Head of caudate nucleus (tissue), 42 donors: Measurements from ENCODE around the gene TUBG2.
"Not testable (repeated sequence)": the region's sequence is repeated elsewhere in the genome, so short reads cannot be mapped to it uniquely, and the experiment has no call there.

Source experiments
- DNase-seq, 42 donors: peaks; one replicate each; pipeline versions ENCODE4 v3.0.0 to v3.0.0-alpha.2; 2020 to 2021; ENCODE audit warnings: mixed read lengths in 7 of 42
- intact Hi-C: fragments of 100-400 bp; cut with DNase I; formaldehyde crosslinking; loops from one replicate; pipeline ENCODE4 v1.15.0; 2022

TUBG2 gene

DNA sequence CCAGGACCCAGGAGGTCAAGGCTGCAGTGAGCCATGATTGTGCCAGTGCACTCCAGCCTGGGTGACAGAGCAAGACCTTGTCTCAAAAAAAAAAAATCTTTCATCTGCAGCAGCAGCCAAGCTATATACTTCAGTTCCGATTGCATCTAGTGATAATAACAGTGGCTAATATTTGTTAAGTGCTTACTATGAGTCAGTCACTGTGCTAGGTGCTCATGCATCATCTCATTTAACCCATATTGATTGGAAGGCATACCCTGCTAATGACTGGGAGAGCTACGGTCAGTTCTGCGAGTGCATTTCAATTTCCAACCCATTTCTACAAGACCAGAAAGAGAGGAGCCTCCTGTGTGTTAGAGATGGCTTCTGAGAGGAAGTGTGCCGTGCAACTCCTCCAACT lies 7.7 kb upstream of the TUBG2 start:
- no peak for DNase-seq
- intact Hi-C loops, result no loop called here

DNA sequence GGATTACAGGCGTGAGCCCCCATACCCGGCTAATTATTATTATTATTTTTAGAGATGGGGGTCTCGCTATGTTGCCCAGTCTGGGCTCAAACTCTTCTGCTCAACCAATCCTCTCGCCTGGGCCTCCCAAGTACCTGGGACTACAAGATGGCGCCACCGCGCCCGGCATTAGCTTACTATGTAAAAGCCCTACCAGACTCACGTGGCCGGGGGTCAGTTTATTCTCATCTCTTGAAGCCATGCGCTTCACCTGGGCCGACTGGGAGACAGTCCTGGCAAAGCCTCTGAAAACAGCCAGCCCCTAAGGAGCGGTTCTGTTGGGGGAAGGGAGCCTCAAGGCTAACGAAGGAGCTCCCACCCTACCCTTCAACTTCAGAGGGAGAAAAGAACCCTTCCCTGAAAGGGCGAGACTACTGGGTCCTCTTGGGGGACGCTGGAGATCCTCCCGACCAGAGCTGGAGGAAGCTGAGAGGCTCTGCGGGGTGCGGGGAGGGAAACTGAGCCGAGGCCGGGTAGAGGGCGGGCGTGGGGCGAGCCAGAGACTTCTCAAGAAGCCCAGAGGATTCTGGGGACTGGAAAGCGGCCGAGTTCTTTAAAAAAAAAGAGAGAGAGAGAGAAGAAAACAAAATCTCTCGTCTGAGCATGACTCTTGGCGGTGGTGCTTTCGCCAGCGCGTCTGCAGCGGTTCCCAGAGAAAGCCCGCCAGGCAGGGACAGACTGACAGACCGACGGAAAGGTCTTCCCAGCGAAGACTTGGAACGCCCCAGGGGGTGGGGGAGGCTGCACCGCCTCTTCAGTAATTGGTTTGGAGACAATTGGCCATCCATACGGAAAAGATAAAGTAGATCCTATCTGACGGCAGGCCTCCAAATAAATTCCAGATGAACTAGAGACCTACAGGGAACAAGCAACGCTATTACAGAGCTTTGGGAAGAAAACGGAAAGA lies 5.6 kb upstream of the TUBG2 start:
- intact Hi-C loops, result no loop called here
- peak in 26 of 42 donors; percentile 5 to 64 (median 38) for DNase-seq

DNA sequence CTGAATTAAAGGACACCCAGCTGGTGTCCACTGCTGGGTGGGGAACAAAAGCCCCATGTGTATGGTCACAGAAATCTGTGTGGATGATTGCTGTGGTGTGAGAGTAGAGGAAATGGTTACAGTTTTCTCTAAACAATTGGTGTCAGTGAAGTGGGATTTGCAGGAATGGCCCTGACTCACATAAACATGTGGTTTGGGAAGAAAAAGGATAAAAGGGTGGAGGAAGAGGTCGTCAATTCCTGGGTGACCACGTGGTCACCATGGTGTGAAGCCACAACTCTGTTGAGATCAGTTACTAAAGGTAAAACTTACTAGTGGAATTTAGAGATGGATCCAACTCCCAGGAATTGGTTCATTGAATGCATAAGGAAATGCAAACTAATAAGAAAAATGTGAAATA lies 3.6 kb upstream of the TUBG2 start:
- DNase-seq, result no peak
- intact Hi-C loops, result no loop called here

DNA sequence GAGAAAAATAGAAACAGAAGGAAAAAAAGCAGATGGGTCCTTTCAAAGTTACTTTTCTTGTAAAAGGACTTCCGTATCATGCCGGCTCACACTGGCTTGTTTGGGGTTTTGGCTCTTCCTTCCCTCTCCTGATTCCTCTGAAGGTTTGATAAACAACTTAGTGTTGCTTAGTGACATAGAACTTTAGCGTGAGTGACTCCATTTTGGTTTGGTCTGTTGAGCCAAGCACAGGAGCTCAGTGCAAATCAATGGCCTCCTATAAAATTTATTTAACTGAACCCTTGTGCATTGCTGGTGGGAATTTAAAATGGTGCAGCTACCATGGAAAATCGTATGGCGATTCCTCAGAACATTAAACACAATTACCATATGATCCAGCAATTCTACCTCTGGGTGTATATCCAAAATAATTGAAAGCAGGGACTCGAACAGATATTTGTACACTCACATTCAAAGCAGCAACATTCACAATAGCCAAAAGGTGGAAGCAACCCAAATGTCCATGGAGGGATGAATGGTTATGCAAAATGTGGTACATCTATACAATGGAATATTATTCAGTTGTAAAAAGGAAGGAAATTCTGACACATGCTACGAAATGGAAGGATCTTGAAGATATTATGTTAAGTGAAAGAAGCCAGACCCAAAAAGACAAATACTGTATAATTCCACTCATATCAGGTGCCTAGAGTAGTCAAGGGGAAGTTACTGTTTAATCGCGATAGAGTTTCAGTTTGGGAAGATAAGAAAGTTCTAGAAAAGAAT lies 1.1 kb upstream of the TUBG2 start:
- no peak for DNase-seq
- intact Hi-C loops, result no loop called here

DNA sequence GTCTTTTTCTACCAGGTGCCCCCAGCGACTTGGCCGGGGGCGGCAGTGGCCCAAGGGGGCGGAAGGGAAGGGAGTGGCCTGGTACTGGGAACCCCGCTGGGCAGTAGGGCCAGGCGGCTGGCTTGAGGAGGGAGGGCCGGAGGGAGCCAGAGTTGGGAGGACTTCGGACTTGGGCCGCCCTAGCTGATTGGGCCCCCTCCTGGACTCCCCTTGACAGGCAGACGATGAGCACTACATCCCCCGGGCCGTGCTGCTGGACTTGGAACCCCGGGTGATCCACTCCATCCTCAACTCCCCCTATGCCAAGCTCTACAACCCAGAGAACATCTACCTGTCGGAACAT lies 819 bp downstream of the TUBG2 start:
- DNase-seq, intact Hi-C loops: not testable (repeated sequence)

DNA sequence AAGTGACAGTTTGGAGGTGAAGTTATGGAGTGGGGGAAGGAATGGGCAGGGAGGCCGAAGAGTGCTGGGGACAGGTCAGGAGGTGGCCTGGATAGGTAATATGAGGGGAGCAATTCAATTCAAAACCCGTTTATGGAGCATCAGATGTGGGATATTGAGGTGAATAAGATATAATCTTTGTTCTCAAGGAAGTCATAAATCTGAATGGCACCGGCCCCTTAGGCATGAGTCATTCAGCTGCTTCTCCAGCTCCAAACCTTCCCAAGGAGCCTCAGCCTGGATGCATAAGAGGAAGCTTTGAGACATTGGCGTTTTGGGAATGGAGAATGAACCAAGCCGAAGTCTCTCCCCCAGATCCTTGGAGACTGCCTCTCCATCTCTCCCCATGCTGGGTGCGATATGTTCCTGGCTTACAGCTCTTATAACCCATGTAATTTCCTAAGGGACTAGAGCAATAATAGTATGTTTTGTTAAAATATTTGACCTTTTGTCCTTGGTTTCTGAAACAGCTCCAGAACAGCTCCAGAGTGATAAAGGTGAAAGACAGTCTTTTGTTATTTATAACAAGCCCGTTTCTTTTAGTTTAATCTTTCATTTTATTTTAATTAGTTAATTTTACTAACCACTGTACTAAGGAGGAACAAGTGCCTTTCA lies 1.7 kb downstream of the TUBG2 start:
- peak in 9 of 42 donors; percentile 31 to 75 (median 60) for DNase-seq
- intact Hi-C loops, result no loop called here

DNA sequence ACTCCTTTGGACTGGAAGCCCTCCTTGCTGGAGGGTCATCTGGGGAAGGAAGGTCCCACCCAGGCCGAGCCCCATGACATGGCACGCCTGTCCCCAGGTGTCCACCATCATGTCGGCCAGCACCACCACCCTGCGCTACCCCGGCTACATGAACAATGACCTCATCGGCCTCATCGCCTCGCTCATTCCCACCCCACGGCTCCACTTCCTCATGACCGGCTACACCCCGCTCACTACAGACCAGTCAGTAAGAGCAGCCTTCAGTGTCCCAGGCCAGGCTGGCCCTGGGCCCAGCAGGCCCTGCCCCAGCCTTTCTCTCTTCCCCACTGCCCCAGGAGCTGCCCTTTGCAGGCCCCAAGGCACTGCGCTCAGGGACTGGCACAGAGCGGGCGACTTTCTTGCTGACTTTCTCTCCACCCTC lies 6.5 kb downstream of the TUBG2 start:
- no peak for DNase-seq
- intact Hi-C loops, result no loop called here

DNA sequence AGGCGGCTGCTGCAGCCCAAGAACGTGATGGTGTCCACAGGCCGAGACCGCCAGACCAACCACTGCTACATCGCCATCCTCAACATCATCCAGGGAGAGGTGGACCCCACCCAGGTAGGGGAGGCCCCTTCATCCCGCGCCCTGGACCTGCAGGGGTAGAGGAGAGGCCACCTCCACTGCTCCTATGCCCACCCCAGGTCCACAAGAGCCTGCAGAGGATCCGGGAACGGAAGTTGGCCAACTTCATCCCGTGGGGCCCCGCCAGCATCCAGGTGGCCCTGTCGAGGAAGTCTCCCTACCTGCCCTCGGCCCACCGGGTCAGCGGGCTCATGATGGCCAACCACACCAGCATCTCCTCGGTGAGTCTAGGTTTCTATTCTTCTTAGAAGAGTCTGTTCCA lies 7.0 kb downstream of the TUBG2 start:
- intact Hi-C loops, DNase-seq: not testable (repeated sequence)

DNA sequence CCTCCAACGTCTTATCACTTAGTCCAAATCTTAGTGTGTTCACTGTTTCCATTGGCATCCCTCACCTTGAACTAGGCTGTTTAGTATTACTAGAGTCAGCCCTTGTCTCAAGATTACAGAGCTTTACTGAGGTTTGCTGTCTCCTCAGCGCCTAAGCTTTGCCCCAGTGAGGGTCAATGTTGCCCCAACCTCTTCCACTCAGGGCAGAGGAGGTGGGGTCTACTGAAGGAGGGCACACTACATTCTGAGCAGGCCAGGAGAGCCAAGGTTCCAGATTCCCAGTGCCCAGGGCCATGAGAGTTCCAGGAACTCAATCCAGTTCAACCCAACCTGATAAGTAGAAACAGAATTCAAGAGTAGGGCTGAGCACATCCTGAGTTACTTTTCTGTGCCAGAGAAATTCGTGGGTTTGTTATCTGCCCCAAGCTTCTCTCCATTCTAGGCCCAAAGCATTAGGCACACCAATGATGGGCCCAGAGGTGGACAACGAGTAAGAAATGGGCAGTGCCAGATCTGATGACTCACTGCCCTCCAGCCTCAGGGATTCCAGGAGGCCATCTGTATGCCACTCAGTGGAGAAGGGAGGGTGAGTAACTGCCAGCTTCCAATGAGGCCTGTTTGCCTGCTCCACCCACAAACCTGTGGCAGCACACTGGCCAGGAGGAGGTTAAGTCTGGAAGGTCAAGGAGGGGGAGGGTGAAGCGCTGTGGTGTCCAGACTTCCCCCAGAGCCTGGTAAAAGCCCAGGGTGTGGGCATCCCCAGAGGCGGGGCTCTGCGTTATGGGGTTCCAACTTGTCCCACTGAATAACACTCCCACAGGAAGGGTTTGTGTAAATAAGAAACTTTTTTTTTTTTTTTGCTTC lies 8.2 kb downstream of the TUBG2 start:
- DNase-seq, result peak in 2 of 42 donors; percentile 48 to 67
- intact Hi-C loops, result no loop called here

DNA sequence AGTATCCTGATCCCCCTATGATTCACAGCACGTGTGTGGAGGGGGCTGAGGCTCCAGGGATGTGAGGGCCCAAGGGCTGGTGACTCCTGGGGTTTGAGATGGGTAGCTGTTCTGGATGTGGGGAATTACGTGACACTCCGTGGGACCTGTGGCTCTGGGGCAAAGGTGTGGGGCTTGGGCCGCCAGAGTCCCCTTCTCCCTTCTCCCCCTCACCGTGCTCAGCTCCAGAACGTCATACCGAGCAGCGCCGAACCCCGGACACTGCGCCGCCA lies 10.6 kb downstream of the TUBG2 start:
- intact Hi-C loops, result no loop called here
- no peak for DNase-seq

DNA sequence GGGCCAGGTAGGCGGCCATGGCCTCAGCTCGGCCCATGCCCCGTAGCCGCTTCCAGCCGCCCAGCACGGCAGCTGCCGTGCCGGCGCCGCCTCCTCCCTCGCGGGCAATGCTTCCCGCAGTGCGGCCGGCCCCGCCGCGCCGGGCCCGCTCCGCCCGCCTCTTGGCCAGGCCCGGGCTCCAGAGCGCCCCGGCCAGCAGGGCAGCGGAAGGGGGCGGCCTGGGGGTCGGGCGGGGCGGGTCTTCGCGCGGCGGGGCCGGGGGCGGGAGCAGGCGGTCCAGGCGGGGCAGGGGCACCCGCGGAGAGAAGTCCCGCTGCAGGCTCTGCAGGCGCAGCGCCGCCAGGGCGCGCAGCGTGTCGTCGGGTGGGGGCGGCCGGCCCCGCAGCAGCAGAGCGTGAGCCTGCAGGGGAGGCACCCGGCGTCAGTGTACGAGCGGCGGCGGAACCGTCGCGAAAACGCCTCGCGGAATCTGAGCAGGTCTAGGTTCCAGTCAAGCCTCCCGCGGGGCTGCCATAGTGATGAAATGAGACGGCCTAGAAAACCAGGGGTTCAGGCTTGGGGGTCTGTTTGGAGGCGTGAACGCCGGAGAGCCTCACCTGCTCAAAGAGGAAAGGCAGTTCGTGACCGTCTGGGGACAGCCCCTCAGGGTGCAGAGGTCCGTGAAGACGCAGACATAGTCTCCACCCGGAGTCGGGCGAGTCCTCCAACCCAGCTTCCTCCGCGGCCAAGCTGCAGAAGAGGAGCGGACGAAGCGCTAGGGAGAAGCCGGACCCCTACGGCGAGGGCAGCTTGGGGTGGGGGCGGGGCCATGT lies 11.1 kb downstream of the TUBG2 start:
- intact Hi-C loops, result no loop called here
- DNase-seq, result peak in 6 of 42 donors; percentile 25 to 56 (median 40)

DNA sequence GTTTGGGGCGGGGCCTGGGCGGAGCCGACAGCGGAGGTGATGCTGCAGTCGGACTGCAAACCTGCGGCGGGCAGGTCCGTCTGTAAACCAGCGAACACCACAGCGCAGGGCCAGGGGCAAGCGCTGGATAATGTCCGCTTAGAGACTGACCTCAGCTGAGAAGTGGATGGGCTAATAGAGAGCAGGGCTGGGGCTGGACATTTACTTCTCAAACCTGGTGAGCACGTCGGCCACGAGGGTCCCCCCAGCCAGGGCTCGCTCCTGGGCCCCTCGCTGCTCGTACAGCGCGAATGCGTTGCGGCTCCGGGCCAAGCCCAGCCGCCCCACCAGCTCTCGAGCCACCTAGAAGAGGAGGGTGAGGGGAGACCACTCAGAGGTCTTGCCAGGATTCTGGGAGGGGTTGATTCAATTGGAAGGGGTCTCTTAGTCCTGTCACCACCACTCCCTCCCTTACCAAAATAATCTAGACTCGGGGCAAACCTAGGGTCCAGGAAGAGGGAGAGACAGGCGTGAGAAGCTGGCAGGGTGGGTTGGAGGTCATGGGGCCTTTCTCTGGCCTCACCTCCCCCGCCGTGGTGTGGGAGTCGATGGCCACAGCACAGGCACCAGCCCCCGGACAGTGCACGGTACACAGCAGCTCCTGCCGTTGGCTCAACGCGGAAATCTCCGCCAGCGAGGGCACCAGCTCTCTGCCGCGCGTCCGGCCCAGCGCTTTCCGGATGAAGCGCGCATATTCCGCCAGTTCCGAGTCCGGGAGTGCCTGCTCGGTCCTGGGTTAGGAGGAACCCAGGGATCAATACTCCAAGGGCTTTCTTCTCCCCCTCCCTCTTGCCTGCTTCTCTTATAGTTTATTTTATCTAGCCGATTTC lies 11.9 kb downstream of the TUBG2 start:
- intact Hi-C loops, result no loop called here

DNA sequence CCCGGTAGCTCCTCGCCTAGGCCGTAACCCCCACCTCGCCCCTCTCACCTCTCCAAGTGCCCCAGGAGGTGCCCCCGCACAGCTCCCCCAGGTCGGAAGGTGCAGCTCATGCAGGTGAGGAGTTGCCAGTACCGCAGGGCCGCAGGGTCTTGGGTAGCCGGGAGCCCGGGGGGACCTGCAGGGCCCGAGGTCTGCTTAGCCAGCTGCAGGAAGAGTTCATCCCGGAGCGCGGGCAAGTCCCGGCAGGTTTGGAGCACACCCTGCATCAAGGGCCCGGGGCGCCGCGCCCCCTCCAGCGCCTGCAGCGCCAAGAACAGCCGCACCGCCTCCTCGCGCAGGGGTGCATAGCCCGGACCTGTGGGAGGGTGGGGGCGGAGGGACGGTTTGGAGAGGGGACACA lies 13.0 kb downstream of the TUBG2 start:
- no peak for DNase-seq
- intact Hi-C loops, result no loop called here

More for the DNA sequence above, 11.9 kb downstream of the TUBG2 start:
- no peak for DNase-seq

DNA sequence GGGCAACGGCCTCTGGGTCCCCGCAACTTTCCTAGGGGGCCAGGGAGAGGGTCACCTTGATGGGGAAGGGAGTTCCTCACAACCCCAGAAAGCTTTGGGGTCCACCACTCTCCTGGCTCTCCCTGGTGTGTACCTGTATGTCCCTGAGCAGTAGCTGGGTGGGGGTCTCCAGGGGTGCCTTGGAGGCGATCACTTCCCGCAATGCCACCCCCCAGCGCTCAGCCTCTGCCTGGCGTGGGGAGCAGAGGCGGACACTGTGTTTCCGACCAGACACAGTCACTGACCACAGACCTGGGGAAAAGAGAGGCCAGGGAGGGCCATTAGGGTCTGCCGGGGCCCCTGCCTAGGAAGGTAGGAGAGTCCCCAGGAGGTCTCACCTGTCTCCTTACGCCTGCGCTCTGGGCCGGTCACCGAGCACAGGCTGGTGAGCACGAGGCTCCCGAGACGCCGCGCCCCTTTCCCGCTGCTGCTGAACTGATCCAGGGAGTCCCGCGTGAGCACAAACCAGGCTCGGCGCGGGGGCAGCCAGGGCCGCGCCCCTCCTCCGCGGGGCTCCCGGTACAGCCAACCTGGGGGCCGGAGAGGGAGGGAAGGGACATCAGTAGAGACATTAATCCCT lies 14.3 kb downstream of the TUBG2 start:
- intact Hi-C loops, result no loop called here
- no peak for DNase-seq

DNA sequence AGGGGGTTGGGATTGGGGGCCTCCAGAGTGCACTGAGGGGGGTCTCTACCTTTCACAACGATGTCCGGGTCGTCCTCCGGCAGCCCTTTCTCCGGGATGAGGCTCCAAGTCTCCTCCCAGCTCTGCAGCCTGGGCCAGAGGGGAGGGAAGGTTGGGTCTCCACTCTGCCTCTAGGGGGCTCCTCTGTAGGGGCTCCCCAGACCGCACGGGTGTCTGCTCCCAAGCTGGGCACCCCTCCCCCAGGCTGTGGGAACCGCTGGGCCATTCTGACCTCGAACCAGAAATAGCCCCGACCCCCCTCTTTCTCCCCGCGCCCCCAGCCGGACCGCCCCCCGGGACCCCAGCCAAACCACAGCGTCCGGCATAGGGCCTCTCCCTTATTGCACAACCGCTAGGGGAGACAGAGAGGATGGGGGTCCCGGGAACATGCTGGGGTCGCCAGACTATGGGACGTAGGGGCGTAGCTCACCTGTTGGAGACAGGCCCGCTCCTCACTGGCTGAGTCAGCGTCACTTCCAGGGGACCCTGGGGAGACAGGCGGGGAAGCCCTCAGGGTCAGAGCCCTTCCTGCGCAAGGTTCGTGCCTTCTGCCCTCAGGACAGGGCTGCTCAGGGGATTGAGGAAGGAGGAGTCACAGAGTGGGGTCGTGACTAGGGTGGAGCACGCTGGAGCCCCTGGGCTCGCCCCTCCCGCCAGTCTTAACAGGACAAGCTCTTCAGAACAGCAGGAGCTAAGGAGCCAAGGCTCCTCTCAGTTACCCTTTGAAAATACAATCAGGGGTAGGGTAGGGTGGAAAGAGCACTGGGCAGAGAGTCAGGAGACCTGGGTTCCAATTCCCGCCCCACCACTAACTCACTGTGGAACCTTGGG lies 15.0 kb downstream of the TUBG2 start:
- intact Hi-C loops, result no loop called here
- peak in 11 of 42 donors; percentile 22 to 58 (median 47) for DNase-seq
